Common myeloid progenitor, CD34-positive (primary cell): Measurements from ENCODE around the gene USP48.
A peak's percentile ranks its signal among the peaks of the same experiment; 100 is the strongest.
"Not testable (repeated sequence)": the region's sequence is repeated elsewhere in the genome, so short reads cannot be mapped to it uniquely, and the experiment has no call there.

Source experiments
- CTCF ChIA-PET: fragments of 350-600 bp; sonication (Branson Sonifier 250); formaldehyde crosslinking; loops from one replicate; lab custom pipeline; 2021; ENCODE audit warnings: antibody characterized with exemption; lab: Charles Lee
- POLR2A ChIA-PET: fragments of 350-600 bp; sonication (Branson Sonifier 250); formaldehyde crosslinking; loops from one replicate; lab custom pipeline; 2021; ENCODE audit warnings: antibody characterized with exemption; lab: Charles Lee
- DNase-seq, 3 donors: peaks; one replicate each; pipeline versions ENCODE4 v3.0.0 to v3.0.0-alpha.2; 2013
- H3K27ac ChIP-seq, 2 experiments: 1 replicate in 1 of 2; 2 replicates in 1 of 2; pipeline ENCODE4 v1.7.0; 2013; ENCODE audit warnings: inconsistent platforms in 2 of 2, low read length in 2 of 2, mild to moderate bottlenecking in 2 of 2, low read depth in 1 of 2, moderate library complexity in 1 of 2; ENCODE audit not compliant: severe bottlenecking in 2 of 2, insufficient read depth in 1 of 2, poor library complexity in 1 of 2
- H3K27me3 ChIP-seq, 5 experiments: replicated peaks in 2 of 5; 1 replicate in 3 of 5; 2 replicates in 2 of 5; pipeline versions ENCODE4 v1.6.1 to v1.7.0; 2013; ENCODE audit warnings: low read length in 4 of 5, mild to moderate bottlenecking in 2 of 5, moderate library complexity in 2 of 5, inconsistent platforms in 1 of 5; ENCODE audit not compliant: insufficient read depth in 5 of 5, control insufficient read depth in 4 of 5
- H3K36me3 ChIP-seq, 4 experiments: 1 replicate in 2 of 4; 2 replicates in 2 of 4; pipeline versions ENCODE4 v1.6.1 to v1.7.0; 2013; ENCODE audit warnings: low read length in 3 of 4, control low read depth in 1 of 4, mild to moderate bottlenecking in 1 of 4; ENCODE audit not compliant: control insufficient read depth in 4 of 4, insufficient read depth in 4 of 4
- H3K4me1 ChIP-seq, 4 experiments: 1 replicate in 3 of 4; 2 replicates in 1 of 4; pipeline versions ENCODE4 v1.6.1 to v1.7.1; 2013; ENCODE audit warnings: low read length in 3 of 4, mild to moderate bottlenecking in 3 of 4, control low read depth in 1 of 4, inconsistent platforms in 1 of 4, moderate library complexity in 1 of 4; ENCODE audit not compliant: control insufficient read depth in 4 of 4, insufficient read depth in 4 of 4; ENCODE audit errors: control extremely low read depth in 1 of 4
- H3K4me3 ChIP-seq, 7 experiments: 1 replicate in 4 of 7; 2 replicates in 3 of 7; pipeline versions ENCODE4 v1.5.1 to v1.7.0; 2013; ENCODE audit warnings: mild to moderate bottlenecking in 7 of 7, low read length in 6 of 7, moderate library complexity in 6 of 7, inconsistent platforms in 2 of 7, low read depth in 2 of 7, control low read depth in 1 of 7; ENCODE audit not compliant: insufficient read depth in 4 of 7, control insufficient read depth in 1 of 7; ENCODE audit errors: extremely low read depth in 1 of 7
- H3K9me3 ChIP-seq, 5 experiments: 1 replicate in 4 of 5; 2 replicates in 1 of 5; pipeline versions ENCODE4 v1.6.1 to v1.7.1; 2013; ENCODE audit warnings: low read length in 4 of 5, mild to moderate bottlenecking in 2 of 5, inconsistent platforms in 1 of 5, low read depth in 1 of 5, moderate library complexity in 1 of 5; ENCODE audit not compliant: control insufficient read depth in 4 of 5, insufficient read depth in 2 of 5; ENCODE audit errors: control extremely low read depth in 1 of 5
- WGBS: methylation state at CpG from one replicate; pipeline ENCODE4 v1.1.5; 2013; ENCODE audit not compliant: insufficient coverage; 5-methylcytosine and 5-hydroxymethylcytosine counted together

USP48 gene

DNA sequence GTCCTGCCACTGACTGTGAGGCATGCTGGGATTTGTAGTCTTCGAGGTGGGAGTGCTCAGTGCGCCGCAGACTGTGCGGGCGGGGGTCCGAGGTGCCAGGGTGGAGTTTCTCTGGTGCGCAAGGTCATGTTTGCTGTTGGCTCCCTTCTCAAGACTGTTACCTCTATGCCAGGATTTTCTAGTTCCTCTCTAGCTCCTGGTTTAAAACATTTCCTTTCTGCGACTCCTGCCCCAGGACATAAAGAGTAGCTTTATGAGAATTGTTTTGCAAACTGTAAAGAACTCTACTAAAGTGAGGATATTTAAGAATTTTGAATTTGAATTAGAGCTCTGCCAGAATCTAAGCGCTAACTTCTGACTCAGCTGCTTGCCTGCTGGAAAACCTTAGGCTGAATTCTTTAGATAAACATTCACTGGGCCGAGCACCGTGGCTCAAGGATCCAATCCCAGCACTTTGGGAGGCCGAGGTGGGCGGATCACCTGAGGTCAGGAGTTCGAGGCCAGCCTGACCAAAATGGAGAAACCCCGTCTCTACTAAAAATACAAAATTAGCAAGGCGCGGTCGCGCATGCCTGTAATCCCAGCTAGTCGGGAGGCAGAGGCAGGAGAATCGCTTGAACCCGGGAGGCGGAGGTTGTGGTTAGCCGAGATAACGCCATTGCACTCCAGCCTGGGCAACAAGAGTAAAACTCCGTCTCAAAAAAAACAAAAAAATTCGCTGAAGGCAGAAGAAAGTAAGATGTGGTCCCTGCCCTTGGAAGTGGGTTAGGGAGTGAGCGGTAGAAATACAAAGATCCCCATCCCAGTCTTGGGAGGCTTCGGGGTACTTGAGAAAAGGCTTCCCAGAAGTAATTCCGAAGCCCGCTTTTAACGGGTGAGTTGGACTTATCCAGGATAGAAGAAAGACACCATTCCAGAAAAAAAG lies 992 bp upstream of the USP48 start:
- Histone ChIP-seq H3K36me3 (no peaks in the 10 kb centered on the region), H3K4me3 (peak overlapping the region; percentile 94 to 100 (median 96)), H3K27ac (peak overlapping the region; percentile 99 to 100), H3K9me3 (no peaks in the 10 kb centered on the region), H3K4me1 (peaks cover 9 to 29% (median 20%) of the 10 kb centered on the region in 4 experiments), H3K27me3 (no peaks in the 10 kb centered on the region)
- WGBS, result 72% methylated on average over 31 of the region's 32 CpGs
- CTCF ChIA-PET, result interaction anchor here (1.0 kb wide), 2 partner anchors 31 to 49 kb away, joined by 3 read pairs; no protein-coding TSS in a partner anchor
- DNase-seq, result no peak
- POLR2A ChIA-PET, result interaction anchor here (0.5 to 1.2 kb wide), 4 partner anchors 8 to 988 kb away, joined by 3 to 7 read pairs (median 4); partner anchors contain the start of gene HSPG2

- WGBS, result under 1% methylated on average over 23 of the region's 37 CpGs
- peak overlapping the region; percentile 89 to 100 for H3K27ac ChIP-seq
Observed at GRCh38 chr1:21782349-21782867, 541 bp downstream of the USP48 start.

DNA sequence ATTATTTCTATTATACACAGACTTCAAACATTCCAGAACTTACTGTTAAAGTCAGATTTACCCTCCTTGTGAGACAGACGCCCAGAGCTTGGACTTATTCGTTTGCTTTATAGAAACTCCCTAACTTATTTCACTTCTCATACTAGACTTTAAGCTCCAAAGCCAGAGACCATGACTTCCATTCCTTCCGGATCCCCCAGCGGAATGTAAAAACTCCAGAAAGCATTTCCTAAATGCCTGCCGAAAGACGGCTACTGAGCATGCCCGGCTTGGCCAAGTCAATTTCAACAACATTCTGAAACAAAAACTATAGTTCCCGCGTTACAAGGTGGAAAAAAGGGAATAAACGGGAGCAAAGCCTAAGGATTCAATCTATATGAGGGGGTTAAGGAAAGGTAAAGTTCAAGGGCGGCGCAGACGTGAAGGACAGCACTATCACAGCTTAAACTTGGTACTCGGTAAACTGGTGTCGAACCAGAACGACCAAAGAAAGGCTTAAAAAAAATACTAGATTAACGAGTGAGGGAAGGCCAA lies 1.1 kb downstream of the USP48 start:
- no peaks in the 10 kb centered on the region for H3K9me3 ChIP-seq
- CTCF ChIA-PET, result interaction anchor here (0.9 to 2.4 kb wide), 16 partner anchors 9 to 177 kb away, joined by 3 to 11 read pairs (median 4); no protein-coding TSS in a partner anchor
- H3K4me3 ChIP-seq, result peak overlapping the region; percentile 94 to 100 (median 96)
- H3K27me3 ChIP-seq, result no peaks in the 10 kb centered on the region
- peak in 1 of 3 donors; percentile 28 for DNase-seq
- H3K36me3 ChIP-seq, result no peaks in the 10 kb centered on the region
- POLR2A ChIA-PET, result interaction anchor here (0.7 to 1.4 kb wide), 2 partner anchors 42 to 71 kb away, joined by 3 to 4 read pairs; no protein-coding TSS in a partner anchor
- H3K27ac ChIP-seq, result peak overlapping the region; percentile 89 to 100
- WGBS, result 0% methylated on average over 11 of the region's 17 CpGs
- peaks cover 9 to 29% (median 20%) of the 10 kb centered on the region in 4 experiments for H3K4me1 ChIP-seq

More at GRCh38 chr1:21782349-21782867, 541 bp downstream of the USP48 start:
- ChIA-PET CTCF (interaction anchor here (0.9 to 2.4 kb wide), 15 partner anchors 12 to 176 kb away, joined by 3 to 11 read pairs (median 4); no protein-coding TSS in a partner anchor), POLR2A (interaction anchor here (0.9 to 1.4 kb wide), 3 partner anchors 9 to 41 kb away, joined by 3 to 4 read pairs (median 4); no protein-coding TSS in a partner anchor)
- peak; percentile 74 to 86 (median 83) for DNase-seq
- no peaks in the 10 kb centered on the region for H3K36me3 ChIP-seq
- H3K9me3 ChIP-seq, result no peaks in the 10 kb centered on the region
- peak overlapping the region; percentile 94 to 100 (median 96) for H3K4me3 ChIP-seq
- H3K27me3 ChIP-seq, result no peaks in the 10 kb centered on the region
- H3K4me1 ChIP-seq, result peaks cover 9 to 29% (median 20%) of the 10 kb centered on the region in 4 experiments

- 82% methylated on average over 5 of the region's 12 CpGs for WGBS
- Histone ChIP-seq H3K9me3 (no peaks in the 10 kb centered on the region), H3K4me3 (peak overlapping the region in 3 of 7 experiments; percentile 23 to 37 (median 33)), H3K4me1 (peaks cover 12 to 42% (median 32%) of the 10 kb centered on the region in 4 experiments), H3K27ac (peak overlapping the region in 1 of 2 experiments; percentile 43), H3K27me3 (no peaks in the 10 kb centered on the region), H3K36me3 (peaks cover 0 to 2% (median 0%) of the 10 kb centered on the region in 4 experiments)
- ChIA-PET CTCF (no interaction called here), POLR2A (no interaction called here)
- peak in 1 of 3 donors; percentile 38 for DNase-seq
Observed at GRCh38 chr1:21779613-21780521, 3.1 kb downstream of the USP48 start.

GRCh38 chr1:21778405-21778727 lies 4.6 kb downstream of the USP48 start:
- ChIA-PET POLR2A (interaction anchor here (0.5 kb wide), 1 partner anchor 8 kb away, joined by 3 read pairs; no protein-coding TSS in a partner anchor), CTCF (interaction anchor here (0.8 kb wide), 1 partner anchor 56 kb away, joined by 4 read pairs; no protein-coding TSS in a partner anchor)
- peaks cover 0 to 2% (median 0%) of the 10 kb centered on the region in 4 experiments for H3K36me3 ChIP-seq
- H3K27me3 ChIP-seq, result no peaks in the 10 kb centered on the region
- H3K4me3 ChIP-seq, result no peak overlapping the region
- H3K9me3 ChIP-seq, result no peaks in the 10 kb centered on the region
- no CpG with 5 or more reads among the region's 2 CpGs for WGBS
- peaks cover 15 to 44% (median 32%) of the 10 kb centered on the region in 4 experiments for H3K4me1 ChIP-seq
- no peak for DNase-seq
- H3K27ac ChIP-seq, result no peak overlapping the region

- not testable (repeated sequence) for H3K27ac ChIP-seq, H3K9me3 ChIP-seq, H3K4me3 ChIP-seq, H3K36me3 ChIP-seq, DNase-seq, H3K27me3 ChIP-seq
- peaks cover 17 to 46% (median 35%) of the 10 kb centered on the region in 4 experiments for H3K4me1 ChIP-seq
- WGBS, result no CpG with 5 or more reads among the region's 5 CpGs
- ChIA-PET CTCF (interaction anchor here (0.7 to 1.8 kb wide), 6 partner anchors 13 to 44 kb away, joined by 3 to 6 read pairs (median 4); no protein-coding TSS in a partner anchor), POLR2A (interaction anchor here (0.6 kb wide), 1 partner anchor 215 kb away, joined by 4 read pairs; no protein-coding TSS in a partner anchor)
Observed at GRCh38 chr1:21776925-21777324, 6.0 kb downstream of the USP48 start.
